ENCODE data around the gene INHBB. TPM values are rescaled to one million over a fixed set of nuclear protein-coding genes. Genes with fewer than 3 reads are reported as not detected.

Gene INHBB
- total RNA-seq (not detected), total RNA-seq (0 to 0.20 (median 0) reads per million in 172 experiments)
- polyA plus RNA-seq (2013, experiment 1 of 2), result not detected
- polyA plus RNA-seq (2013, experiment 2 of 2), result 0.03 TPM

GRCh38 chr2:120346026-120346666, at the start of gene INHBB:
Gene INHBB, plus strand, starts transcription at chr2:120346136. Its CDS starts 53 bp downstream, at chr2:120346189.
- Histone ChIP-seq H3K4me1 (ENCODE audit: insufficient read depth, low read length) (peaks cover 35% of the 10 kb centered on the region), H3K36me3 (ENCODE audit: insufficient read depth, low read length) (no peaks in the 10 kb centered on the region), H3K27ac (ENCODE audit: low read depth in 1 of 2, low read length in 2 of 2) (no peak within 1 kb of the TSS), H3K27me3 (ENCODE audit: control insufficient read depth in 1 of 2, insufficient read depth in 2 of 2, low read length in 2 of 2) (peaks cover 47 to 70% of the 10 kb centered on the region in 2 experiments), H3K4me3 (ENCODE audit: low read length) (peak within 1 kb of the TSS; percentile 38), H3K9me3 (ENCODE audit: control insufficient read depth in 1 of 2, insufficient read depth in 1 of 2, low read length in 2 of 2) (peaks cover 0 to 17% of the 10 kb centered on the region in 2 experiments)
- H3K27me3 Mint-ChIP-seq, result peaks cover 67% of the 10 kb centered on the region
- intact Hi-C loops (cut with DNase I, micrococcal nuclease), result loop anchor here in 1 of 2 experiments (5.0 kb wide), 1 partner anchor 336 kb away; no protein-coding TSS in a partner anchor
- no peak within 1 kb of the TSS for H3K27ac Mint-ChIP-seq
- H3K9me3 Mint-ChIP-seq, result no peaks in the 10 kb centered on the region
- ChIA-PET POLR2A (no interaction called here), CTCF (no interaction called here)
- no peaks in the 10 kb centered on the region for H3K36me3 Mint-ChIP-seq (ENCODE audit: low read depth)
- peak within 1 kb of the TSS; percentile 85 for H3K4me3 Mint-ChIP-seq
- TF ChIP-seq CTCF (IDR thresholded peaks at IDR 0.05), result no peak
- ATAC-seq (ENCODE audit: poor library complexity) (peak; percentile 31), DNase-seq (peak in 2 of 14 experiments; percentile 25 to 34)
- H3K4me1 Mint-ChIP-seq (ENCODE audit: low read depth), result peaks cover 19% of the 10 kb centered on the region

- Mint-ChIP-seq H3K4me1 (ENCODE audit: low read depth) (no peaks in the 10 kb centered on the region), H3K27me3 (no peaks in the 10 kb centered on the region), H3K4me3 (no peak overlapping the region), H3K27ac (no peak overlapping the region), H3K36me3 (ENCODE audit: low read depth) (peaks cover 29% of the 10 kb centered on the region), H3K9me3 (no peaks in the 10 kb centered on the region)
- Histone ChIP-seq H3K27ac (ENCODE audit: low read depth in 1 of 2, low read length in 2 of 2) (no peak overlapping the region), H3K36me3 (ENCODE audit: insufficient read depth, low read length) (peaks cover 15% of the 10 kb centered on the region), H3K27me3 (ENCODE audit: control insufficient read depth in 1 of 2, insufficient read depth in 2 of 2, low read length in 2 of 2) (no peaks in the 10 kb centered on the region), H3K9me3 (ENCODE audit: control insufficient read depth in 1 of 2, insufficient read depth in 1 of 2, low read length in 2 of 2) (no peaks in the 10 kb centered on the region), H3K4me1 (ENCODE audit: insufficient read depth, low read length) (no peaks in the 10 kb centered on the region), H3K4me3 (ENCODE audit: low read length) (no peak overlapping the region)
- ChIA-PET POLR2A (interaction anchor here (0.5 kb wide), 1 partner anchor 123 kb away, joined by 3 read pairs; no protein-coding TSS in a partner anchor), CTCF (no interaction called here)
- intact Hi-C loops (cut with DNase I, micrococcal nuclease), result no loop called here
- no peak for TF ChIP-seq CTCF (IDR thresholded peaks at IDR 0.05)
- no peak for DNase-seq
- ATAC-seq (ENCODE audit: poor library complexity), result no peak
Measured at GRCh38 chr2:120298173-120298835, 47.6 kb upstream of the INHBB start.

GRCh38 chr2:120299004-120299403, 46.9 kb upstream of the INHBB start:
- H3K36me3 Mint-ChIP-seq (ENCODE audit: low read depth), result peaks cover 22% of the 10 kb centered on the region
- POLR2A ChIA-PET, result no interaction called here
- no peak overlapping the region for H3K27ac Mint-ChIP-seq
- H3K9me3 Mint-ChIP-seq, result no peaks in the 10 kb centered on the region
- ATAC-seq (ENCODE audit: poor library complexity), result no peak
- intact Hi-C loops (cut with DNase I, micrococcal nuclease), result no loop called here
- no peaks in the 10 kb centered on the region for H3K4me1 ChIP-seq (ENCODE audit: insufficient read depth, low read length)
- peaks cover 8% of the 10 kb centered on the region for H3K36me3 ChIP-seq (ENCODE audit: insufficient read depth, low read length)
- H3K27ac ChIP-seq (ENCODE audit: low read depth in 1 of 2, low read length in 2 of 2), result no peak overlapping the region
- CTCF ChIA-PET, result no interaction called here
- H3K4me3 Mint-ChIP-seq, result no peak overlapping the region
- H3K27me3 Mint-ChIP-seq, result no peaks in the 10 kb centered on the region
- no peaks in the 10 kb centered on the region for H3K4me1 Mint-ChIP-seq (ENCODE audit: low read depth)
- DNase-seq, result no peak
- TF ChIP-seq CTCF (IDR thresholded peaks at IDR 0.05), result no peak
- no peaks in the 10 kb centered on the region for H3K27me3 ChIP-seq (ENCODE audit: control insufficient read depth in 1 of 2, insufficient read depth in 2 of 2, low read length in 2 of 2)
- H3K4me3 ChIP-seq (ENCODE audit: low read length), result no peak overlapping the region
- no peaks in the 10 kb centered on the region for H3K9me3 ChIP-seq (ENCODE audit: control insufficient read depth in 1 of 2, insufficient read depth in 1 of 2, low read length in 2 of 2)
